ENCODE measurements around the gene HDAC9. TPM values are rescaled to one million over a fixed set of nuclear protein-coding genes. Genes with fewer than 3 reads are reported as not detected.

Gene HDAC9
- total RNA-seq, 4 donors from 2014 or later, result 63.0 to 130 (median 107) TPM

DNA sequence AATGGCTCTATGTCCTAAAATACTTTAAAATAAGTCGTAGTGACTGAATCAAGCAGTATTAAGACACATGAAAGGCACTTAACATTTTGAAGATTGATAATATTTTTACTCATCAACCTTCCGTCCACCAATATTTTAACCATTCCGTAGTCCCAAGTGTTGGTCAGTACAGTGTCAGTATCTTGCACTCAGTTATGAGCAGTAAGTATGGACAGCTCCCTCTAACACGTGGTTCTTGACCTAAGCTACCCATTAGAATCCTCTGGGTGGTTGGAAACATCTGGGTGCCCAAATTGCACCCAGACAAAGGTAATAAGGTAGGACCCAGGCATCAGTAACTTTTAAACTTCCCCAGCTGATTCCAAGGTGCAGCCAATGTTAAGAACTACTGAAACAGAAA lies 260.2 kb downstream of the HDAC9 start:
- WGBS, result over 99% methylated on average over 4 of the region's 4 CpGs

DNA sequence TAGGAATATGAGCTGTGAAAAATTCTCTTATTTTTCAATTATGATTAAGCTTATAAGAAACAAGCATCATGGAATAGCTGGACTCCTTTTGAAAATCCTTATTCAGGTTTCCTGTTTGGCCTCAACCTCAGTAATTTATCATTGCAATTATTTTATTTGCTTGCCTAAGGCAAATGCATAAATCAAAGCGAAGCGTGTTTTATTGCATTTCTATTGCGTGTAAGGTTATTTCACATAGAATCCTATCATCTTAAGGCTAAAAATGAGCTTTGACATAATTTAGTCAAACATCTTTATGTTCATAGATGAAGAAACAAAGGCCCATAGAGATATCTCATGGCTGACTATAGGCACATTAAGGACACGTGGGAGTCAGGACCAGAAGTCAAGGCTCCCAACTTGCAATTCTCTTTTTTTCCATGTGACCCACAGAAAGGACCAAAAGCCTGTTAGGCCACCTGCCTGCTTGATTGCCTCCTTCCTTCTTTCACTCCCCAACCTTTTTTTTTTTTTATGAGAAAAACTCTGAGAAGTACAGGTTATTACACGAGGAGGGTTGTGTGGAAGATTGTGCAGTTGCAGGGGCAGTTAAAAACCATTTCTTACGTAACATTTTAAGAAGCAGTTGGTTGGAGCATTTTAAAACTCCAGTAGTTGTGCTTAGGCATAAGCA lies 261.0 kb downstream of the HDAC9 start:
- no peaks in the 10 kb centered on the region for H3K9me3 ChIP-seq
- H3K4me3 ChIP-seq, result no peak overlapping the region
- intact Hi-C loops (cut with DNase I), result no loop called here
- H3K4me1 ChIP-seq, result peaks cover 0 to 16% (median 10%) of the 10 kb centered on the region in 4 donors
- H3K36me3 ChIP-seq, result no peaks in the 10 kb centered on the region
- DNase-seq (ENCODE audit: extremely low spot score), result no peak
- H3K27me3 ChIP-seq, result no peaks in the 10 kb centered on the region
- TF ChIP-seq, protein P1, sequence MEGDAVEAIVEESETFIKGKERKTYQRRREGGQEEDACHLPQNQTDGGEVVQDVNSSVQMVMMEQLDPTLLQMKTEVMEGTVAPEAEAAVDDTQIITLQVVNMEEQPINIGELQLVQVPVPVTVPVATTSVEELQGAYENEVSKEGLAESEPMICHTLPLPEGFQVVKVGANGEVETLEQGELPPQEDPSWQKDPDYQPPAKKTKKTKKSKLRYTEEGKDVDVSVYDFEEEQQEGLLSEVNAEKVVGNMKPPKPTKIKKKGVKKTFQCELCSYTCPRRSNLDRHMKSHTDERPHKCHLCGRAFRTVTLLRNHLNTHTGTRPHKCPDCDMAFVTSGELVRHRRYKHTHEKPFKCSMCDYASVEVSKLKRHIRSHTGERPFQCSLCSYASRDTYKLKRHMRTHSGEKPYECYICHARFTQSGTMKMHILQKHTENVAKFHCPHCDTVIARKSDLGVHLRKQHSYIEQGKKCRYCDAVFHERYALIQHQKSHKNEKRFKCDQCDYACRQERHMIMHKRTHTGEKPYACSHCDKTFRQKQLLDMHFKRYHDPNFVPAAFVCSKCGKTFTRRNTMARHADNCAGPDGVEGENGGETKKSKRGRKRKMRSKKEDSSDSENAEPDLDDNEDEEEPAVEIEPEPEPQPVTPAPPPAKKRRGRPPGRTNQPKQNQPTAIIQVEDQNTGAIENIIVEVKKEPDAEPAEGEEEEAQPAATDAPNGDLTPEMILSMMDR (IDR thresholded peaks at IDR 0.05), result no peak
- no peak for TF ChIP-seq POLR2AphosphoS5 (IDR thresholded peaks at IDR 0.05)
- no peak for TF ChIP-seq POLR2A (IDR thresholded peaks at IDR 0.05; ENCODE audit: low read depth)
- TF ChIP-seq EP300 (IDR thresholded peaks at IDR 0.05), result no peak
- no peak overlapping the region for H3K27ac ChIP-seq (replicated peaks in 1 of 4)
- 96% methylated on average over 6 of the region's 6 CpGs for WGBS

More for the DNA sequence above, 260.2 kb downstream of the HDAC9 start:
- Histone ChIP-seq H3K27me3 (no peaks in the 10 kb centered on the region), H3K4me1 (peaks cover 0 to 9% (median 3%) of the 10 kb centered on the region in 4 donors), H3K27ac (replicated peaks in 1 of 4) (no peak overlapping the region), H3K9me3 (no peaks in the 10 kb centered on the region), H3K36me3 (no peaks in the 10 kb centered on the region), H3K4me3 (no peak overlapping the region)
- intact Hi-C loops (cut with DNase I), result no loop called here
- TF ChIP-seq, protein P1 (IDR thresholded peaks at IDR 0.05), result no peak
- TF ChIP-seq EP300 (IDR thresholded peaks at IDR 0.05) (no peak), POLR2AphosphoS5 (IDR thresholded peaks at IDR 0.05) (no peak), POLR2A (IDR thresholded peaks at IDR 0.05; ENCODE audit: low read depth) (no peak)
- DNase-seq (ENCODE audit: extremely low spot score), result no peak

DNA sequence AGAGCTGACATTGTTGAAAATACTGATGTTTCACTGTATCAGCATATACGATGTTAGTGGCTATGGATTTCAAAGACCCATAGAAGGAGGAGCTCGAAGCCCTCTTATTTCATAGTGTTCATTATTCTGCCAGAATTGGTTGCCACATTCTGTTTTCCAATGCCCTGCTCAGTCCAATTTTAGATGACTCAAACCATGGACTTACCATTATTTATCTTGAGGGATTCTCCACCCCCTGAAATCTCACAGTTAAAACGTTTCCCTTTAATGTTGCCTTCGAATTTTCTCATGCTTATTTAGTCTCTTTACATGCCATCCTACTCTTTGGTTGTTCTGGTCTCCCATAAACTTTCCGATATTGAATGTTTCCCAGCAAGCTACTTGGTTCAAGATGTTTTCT lies 264.5 kb downstream of the HDAC9 start:
- H3K27me3 ChIP-seq, result no peaks in the 10 kb centered on the region
- WGBS, result 73% methylated on average over 5 of the region's 5 CpGs

DNA sequence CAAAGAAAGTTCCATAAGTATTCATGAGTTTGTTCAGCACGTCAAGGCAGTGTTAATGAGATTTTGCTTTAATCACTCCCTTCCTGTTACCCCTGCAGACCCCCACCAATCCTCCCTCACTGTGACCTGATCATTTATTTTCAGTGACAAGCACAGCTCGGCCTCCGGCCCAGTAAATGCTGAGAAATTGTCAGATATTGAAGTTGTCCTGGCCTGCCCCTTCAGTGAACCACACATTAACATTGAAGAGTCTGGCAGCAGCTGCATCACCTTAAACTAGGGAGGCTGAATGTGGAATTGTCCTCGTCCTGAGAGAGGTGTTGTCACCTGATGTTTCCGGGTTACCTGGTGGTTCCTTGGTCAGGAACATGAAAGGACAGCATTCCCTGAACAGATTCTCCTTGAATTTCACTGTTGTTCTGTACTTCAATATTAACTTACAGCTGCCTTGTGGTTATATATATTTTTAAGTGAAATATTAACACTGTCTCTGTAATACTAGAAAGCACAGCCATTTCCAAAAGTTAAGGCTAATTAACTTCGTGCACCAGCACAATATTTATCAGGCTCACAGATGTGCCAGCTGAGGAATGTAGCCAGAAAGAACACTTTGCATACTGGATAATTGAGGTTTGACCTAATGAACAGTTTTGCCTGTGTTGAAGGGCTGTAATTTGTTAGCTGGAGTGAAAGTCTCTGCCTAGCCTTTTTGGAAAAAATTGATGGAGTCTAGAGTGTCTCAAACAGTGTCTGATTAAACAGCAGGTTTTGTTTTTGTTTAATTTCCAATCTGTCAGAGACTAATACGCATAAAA lies 265.3 kb downstream of the HDAC9 start:
- H3K9me3 ChIP-seq, result no peaks in the 10 kb centered on the region
- DNase-seq (ENCODE audit: extremely low spot score), result no peak
- no peak for TF ChIP-seq POLR2A (IDR thresholded peaks at IDR 0.05; ENCODE audit: low read depth)
- no peak for TF ChIP-seq POLR2AphosphoS5 (IDR thresholded peaks at IDR 0.05)
- TF ChIP-seq EP300 (IDR thresholded peaks at IDR 0.05), result no peak
- TF ChIP-seq, protein P1 (IDR thresholded peaks at IDR 0.05), result no peak
- H3K4me3 ChIP-seq, result no peak overlapping the region
- H3K27ac ChIP-seq (replicated peaks in 1 of 4), result no peak overlapping the region
- no peaks in the 10 kb centered on the region for H3K36me3 ChIP-seq
- peaks cover 0 to 26% (median 20%) of the 10 kb centered on the region in 4 donors for H3K4me1 ChIP-seq
- intact Hi-C loops (cut with DNase I), result no loop called here
- H3K27me3 ChIP-seq, result no peaks in the 10 kb centered on the region
- 67% methylated on average over 7 of the region's 7 CpGs for whole genome bisulfite sequencing

More for the DNA sequence above, 264.5 kb downstream of the HDAC9 start:
- Histone ChIP-seq H3K27ac (replicated peaks in 1 of 4) (no peak overlapping the region), H3K4me3 (no peak overlapping the region), H3K9me3 (no peaks in the 10 kb centered on the region), H3K4me1 (peaks cover 0 to 26% (median 20%) of the 10 kb centered on the region in 4 donors), H3K36me3 (no peaks in the 10 kb centered on the region)
- intact Hi-C loops (cut with DNase I), result no loop called here
- no peak for DNase-seq (ENCODE audit: extremely low spot score)
- no peak for TF ChIP-seq EP300 (IDR thresholded peaks at IDR 0.05)
- TF ChIP-seq, protein P1 (IDR thresholded peaks at IDR 0.05), result no peak
- no peak for TF ChIP-seq POLR2A (IDR thresholded peaks at IDR 0.05; ENCODE audit: low read depth)
- no peak for TF ChIP-seq POLR2AphosphoS5 (IDR thresholded peaks at IDR 0.05)
